WTC11 (cell line): ENCODE measurements around the gene C6orf47.

ENCODE experiments used
- ETV6 ChIP-seq: sonication (generic); formaldehyde crosslinking; IDR thresholded peaks from 2 replicates; pipeline ENCODE4 v1.8.1; 2022; ENCODE audit warnings: mild to moderate bottlenecking, missing genetic modification reagents
- NR2C2 ChIP-seq: sonication (generic); formaldehyde crosslinking; IDR thresholded peaks from 2 replicates; pipeline ENCODE4 v1.8.0; 2022; ENCODE audit warnings: mild to moderate bottlenecking, missing genetic modification reagents
- SP1 ChIP-seq: sonication (generic); formaldehyde crosslinking; conservative IDR thresholded peaks from 2 replicates; pipeline ENCODE4 v1.8.1; 2022; ENCODE audit warnings: missing genetic modification reagents
- TCF7 ChIP-seq: sonication (generic); formaldehyde crosslinking; IDR thresholded peaks from 2 replicates; pipeline ENCODE4 v1.8.0; 2022; ENCODE audit warnings: mild to moderate bottlenecking, low read depth, missing genetic modification reagents, moderate library complexity
- TP53 ChIP-seq: sonication (generic); formaldehyde crosslinking; IDR thresholded peaks from 2 replicates; pipeline ENCODE4 v1.8.1; 2023; ENCODE audit warnings: mild to moderate bottlenecking, missing genetic modification reagents
- USF2 ChIP-seq: sonication (generic); formaldehyde crosslinking; IDR thresholded peaks from 2 replicates; pipeline ENCODE4 v1.8.1; 2023; ENCODE audit warnings: mild to moderate bottlenecking, missing genetic modification reagents, moderate library complexity
- ZNF232 ChIP-seq: sonication (generic); formaldehyde crosslinking; IDR thresholded peaks from 2 replicates; pipeline ENCODE4 v1.8.0; 2022; ENCODE audit warnings: mild to moderate bottlenecking, missing genetic modification reagents
- TF ChIP-seq, protein P1 (sequence below): sonication (generic); formaldehyde crosslinking; IDR thresholded peaks from 2 replicates; pipeline ENCODE4 v1.8.1; 2022; ENCODE audit warnings: missing genetic modification reagents, borderline replicate concordance
- TF ChIP-seq, protein P2 (sequence below): fragments of 200-600 bp; IDR thresholded peaks from 2 replicates; pipeline ENCODE4 v1.8.0; 2022; ENCODE audit warnings: antibody characterized with exemption
- TF ChIP-seq, protein P3 (sequence below): sonication (generic); formaldehyde crosslinking; IDR thresholded peaks from 2 replicates; pipeline ENCODE4 v1.8.0; 2023; ENCODE audit warnings: missing genetic modification reagents
- TF ChIP-seq, protein P4 (sequence below): fragments of 250-450 bp; sonication (Bioruptor Pico); IDR thresholded peaks from 2 replicates; pipeline ENCODE4 v1.9.0; 2021; ENCODE audit warnings: mild to moderate bottlenecking
- TF ChIP-seq, protein P5 (sequence below): sonication (generic); formaldehyde crosslinking; IDR thresholded peaks from 2 replicates; pipeline ENCODE4 v1.8.0; 2022; ENCODE audit warnings: mild to moderate bottlenecking, missing genetic modification reagents
- TF ChIP-seq, protein P6 (sequence below): fragments of 250-450 bp; sonication (Bioruptor Pico); conservative IDR thresholded peaks from 2 replicates; pipeline ENCODE4 v1.9.0; 2021; ENCODE audit warnings: mild to moderate bottlenecking

DNA sequence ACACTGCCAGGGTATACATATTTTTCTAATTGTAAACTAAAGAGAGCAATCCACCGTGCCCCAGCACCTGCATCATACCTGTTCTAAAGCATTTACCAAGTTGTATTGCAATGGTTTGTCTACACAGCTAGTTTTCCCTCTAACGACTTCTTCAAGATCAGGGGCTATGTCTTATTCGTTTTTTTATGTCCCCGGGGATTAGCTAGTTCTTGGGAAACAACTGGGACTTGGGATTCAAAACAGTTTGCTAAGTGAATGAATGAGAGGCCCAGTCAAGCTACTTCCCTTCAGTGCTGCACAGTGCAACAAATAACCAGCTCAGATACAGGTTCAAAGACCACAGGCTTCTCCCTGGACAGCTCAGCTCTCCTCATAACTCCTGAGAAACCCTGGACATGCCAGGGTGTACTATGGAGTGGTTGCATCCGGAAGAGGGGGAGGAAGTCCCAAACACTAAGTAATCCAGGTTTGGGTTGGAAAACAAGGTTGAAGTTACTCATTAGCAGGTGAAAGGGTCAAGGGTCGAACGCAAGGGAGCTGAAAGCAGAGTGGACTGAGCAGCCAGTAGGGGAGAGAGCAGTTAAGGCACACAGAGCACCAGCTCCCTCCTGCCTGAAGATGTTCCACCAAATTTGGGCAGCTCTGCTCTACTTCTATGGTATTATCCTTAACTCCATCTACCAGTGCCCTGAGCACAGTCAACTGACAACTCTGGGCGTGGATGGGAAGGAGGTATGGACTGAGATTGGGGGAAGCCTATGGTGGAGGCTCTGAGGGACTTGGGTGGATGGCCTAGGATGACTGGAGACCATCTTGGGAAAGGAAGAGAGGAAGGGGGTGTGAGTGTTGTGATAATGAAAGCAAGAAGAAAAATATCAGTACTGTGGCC, 5.0 kb downstream of the C6orf47 start, which contains the start of gene APOM:
- TF ChIP-seq USF2 (CRISPR knock-in tag), result no peak
- TF ChIP-seq, protein P1, sequence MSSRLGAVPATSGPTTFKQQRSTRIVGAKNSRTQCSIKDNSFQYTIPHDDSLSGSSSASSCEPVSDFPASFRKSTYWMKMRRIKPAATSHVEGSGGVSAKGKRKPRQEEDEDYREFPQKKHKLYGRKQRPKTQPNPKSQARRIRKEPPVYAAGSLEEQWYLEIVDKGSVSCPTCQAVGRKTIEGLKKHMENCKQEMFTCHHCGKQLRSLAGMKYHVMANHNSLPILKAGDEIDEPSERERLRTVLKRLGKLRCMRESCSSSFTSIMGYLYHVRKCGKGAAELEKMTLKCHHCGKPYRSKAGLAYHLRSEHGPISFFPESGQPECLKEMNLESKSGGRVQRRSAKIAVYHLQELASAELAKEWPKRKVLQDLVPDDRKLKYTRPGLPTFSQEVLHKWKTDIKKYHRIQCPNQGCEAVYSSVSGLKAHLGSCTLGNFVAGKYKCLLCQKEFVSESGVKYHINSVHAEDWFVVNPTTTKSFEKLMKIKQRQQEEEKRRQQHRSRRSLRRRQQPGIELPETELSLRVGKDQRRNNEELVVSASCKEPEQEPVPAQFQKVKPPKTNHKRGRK, result no peak
- TF ChIP-seq, protein P2, sequence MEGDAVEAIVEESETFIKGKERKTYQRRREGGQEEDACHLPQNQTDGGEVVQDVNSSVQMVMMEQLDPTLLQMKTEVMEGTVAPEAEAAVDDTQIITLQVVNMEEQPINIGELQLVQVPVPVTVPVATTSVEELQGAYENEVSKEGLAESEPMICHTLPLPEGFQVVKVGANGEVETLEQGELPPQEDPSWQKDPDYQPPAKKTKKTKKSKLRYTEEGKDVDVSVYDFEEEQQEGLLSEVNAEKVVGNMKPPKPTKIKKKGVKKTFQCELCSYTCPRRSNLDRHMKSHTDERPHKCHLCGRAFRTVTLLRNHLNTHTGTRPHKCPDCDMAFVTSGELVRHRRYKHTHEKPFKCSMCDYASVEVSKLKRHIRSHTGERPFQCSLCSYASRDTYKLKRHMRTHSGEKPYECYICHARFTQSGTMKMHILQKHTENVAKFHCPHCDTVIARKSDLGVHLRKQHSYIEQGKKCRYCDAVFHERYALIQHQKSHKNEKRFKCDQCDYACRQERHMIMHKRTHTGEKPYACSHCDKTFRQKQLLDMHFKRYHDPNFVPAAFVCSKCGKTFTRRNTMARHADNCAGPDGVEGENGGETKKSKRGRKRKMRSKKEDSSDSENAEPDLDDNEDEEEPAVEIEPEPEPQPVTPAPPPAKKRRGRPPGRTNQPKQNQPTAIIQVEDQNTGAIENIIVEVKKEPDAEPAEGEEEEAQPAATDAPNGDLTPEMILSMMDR, result no peak
- TF ChIP-seq, protein P3, sequence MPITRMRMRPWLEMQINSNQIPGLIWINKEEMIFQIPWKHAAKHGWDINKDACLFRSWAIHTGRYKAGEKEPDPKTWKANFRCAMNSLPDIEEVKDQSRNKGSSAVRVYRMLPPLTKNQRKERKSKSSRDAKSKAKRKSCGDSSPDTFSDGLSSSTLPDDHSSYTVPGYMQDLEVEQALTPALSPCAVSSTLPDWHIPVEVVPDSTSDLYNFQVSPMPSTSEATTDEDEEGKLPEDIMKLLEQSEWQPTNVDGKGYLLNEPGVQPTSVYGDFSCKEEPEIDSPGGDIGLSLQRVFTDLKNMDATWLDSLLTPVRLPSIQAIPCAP, result no peak
- no peak for TF ChIP-seq ETV6 (CRISPR knock-in tag)
- no peak for TF ChIP-seq NR2C2 (CRISPR knock-in tag)
- TF ChIP-seq ZNF232 (CRISPR knock-in tag), result no peak
- no peak for TF ChIP-seq SP1 (CRISPR knock-in tag)
- TF ChIP-seq TP53, result no peak
- TF ChIP-seq, protein P4, sequence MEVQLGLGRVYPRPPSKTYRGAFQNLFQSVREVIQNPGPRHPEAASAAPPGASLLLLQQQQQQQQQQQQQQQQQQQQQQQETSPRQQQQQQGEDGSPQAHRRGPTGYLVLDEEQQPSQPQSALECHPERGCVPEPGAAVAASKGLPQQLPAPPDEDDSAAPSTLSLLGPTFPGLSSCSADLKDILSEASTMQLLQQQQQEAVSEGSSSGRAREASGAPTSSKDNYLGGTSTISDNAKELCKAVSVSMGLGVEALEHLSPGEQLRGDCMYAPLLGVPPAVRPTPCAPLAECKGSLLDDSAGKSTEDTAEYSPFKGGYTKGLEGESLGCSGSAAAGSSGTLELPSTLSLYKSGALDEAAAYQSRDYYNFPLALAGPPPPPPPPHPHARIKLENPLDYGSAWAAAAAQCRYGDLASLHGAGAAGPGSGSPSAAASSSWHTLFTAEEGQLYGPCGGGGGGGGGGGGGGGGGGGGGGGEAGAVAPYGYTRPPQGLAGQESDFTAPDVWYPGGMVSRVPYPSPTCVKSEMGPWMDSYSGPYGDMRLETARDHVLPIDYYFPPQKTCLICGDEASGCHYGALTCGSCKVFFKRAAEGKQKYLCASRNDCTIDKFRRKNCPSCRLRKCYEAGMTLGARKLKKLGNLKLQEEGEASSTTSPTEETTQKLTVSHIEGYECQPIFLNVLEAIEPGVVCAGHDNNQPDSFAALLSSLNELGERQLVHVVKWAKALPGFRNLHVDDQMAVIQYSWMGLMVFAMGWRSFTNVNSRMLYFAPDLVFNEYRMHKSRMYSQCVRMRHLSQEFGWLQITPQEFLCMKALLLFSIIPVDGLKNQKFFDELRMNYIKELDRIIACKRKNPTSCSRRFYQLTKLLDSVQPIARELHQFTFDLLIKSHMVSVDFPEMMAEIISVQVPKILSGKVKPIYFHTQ (CRISPR knock-in tag), result no peak
- no peak for TF ChIP-seq TCF7 (CRISPR knock-in tag)
- TF ChIP-seq, protein P5, sequence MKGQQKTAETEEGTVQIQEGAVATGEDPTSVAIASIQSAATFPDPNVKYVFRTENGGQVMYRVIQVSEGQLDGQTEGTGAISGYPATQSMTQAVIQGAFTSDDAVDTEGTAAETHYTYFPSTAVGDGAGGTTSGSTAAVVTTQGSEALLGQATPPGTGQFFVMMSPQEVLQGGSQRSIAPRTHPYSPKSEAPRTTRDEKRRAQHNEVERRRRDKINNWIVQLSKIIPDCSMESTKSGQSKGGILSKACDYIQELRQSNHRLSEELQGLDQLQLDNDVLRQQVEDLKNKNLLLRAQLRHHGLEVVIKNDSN, result no peak
- TF ChIP-seq, protein P6, sequence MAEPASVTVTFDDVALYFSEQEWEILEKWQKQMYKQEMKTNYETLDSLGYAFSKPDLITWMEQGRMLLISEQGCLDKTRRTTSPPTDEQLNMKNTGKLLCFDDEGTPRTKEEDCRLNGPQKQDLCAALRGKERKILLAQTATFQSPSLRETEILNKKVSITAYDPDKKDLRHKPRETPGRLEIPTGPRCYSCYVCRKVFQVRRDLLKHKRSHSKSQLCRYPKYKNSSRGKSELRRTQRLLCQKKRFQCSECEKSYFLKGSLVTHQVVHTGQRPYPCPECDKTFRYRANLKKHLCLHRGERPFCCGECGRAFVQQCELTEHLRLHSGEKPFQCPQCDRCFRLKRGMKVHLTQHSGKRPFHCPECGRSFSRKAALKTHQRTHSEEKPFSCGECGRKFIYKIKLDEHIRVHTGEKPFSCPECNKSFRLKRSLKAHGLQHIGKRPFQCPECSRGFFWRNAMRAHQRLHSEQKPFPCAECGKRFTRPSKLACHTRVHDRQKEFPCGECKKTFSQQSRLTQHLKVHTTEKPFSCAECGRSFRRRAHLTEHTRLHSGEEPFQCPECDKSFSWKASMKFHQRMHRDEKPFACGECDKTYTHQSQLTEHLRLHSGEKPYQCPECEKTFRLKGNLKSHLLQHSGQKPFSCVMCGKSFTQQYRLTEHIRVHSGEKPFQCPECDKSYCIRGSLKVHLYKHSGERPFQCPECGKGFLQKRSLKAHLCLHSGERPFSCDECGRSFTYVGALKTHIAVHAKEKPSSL (CRISPR knock-in tag), result no peak
